ENCODE measurements around the gene BBS1. TPM values are rescaled to one million over a fixed set of nuclear protein-coding genes. Genes with fewer than 3 reads are reported as not detected.

BBS1 gene
- total RNA-seq, 1 donor from 2014 or later: 35.8 TPM

GRCh38 chr11:66510990-66511339, 530 bp downstream of the BBS1 start:
- H3K4me1 Mint-ChIP-seq (ENCODE audit: unreplicated experiment): peaks cover 8% of the 10 kb centered on the region
- peak overlapping the region; percentile 87 for H3K27ac Mint-ChIP-seq (ENCODE audit: unreplicated experiment)
- TF ChIP-seq, protein P1, sequence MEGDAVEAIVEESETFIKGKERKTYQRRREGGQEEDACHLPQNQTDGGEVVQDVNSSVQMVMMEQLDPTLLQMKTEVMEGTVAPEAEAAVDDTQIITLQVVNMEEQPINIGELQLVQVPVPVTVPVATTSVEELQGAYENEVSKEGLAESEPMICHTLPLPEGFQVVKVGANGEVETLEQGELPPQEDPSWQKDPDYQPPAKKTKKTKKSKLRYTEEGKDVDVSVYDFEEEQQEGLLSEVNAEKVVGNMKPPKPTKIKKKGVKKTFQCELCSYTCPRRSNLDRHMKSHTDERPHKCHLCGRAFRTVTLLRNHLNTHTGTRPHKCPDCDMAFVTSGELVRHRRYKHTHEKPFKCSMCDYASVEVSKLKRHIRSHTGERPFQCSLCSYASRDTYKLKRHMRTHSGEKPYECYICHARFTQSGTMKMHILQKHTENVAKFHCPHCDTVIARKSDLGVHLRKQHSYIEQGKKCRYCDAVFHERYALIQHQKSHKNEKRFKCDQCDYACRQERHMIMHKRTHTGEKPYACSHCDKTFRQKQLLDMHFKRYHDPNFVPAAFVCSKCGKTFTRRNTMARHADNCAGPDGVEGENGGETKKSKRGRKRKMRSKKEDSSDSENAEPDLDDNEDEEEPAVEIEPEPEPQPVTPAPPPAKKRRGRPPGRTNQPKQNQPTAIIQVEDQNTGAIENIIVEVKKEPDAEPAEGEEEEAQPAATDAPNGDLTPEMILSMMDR (IDR thresholded peaks at IDR 0.05; ENCODE audit: unreplicated experiment): no peak
- H3K9me3 Mint-ChIP-seq (ENCODE audit: unreplicated experiment): no peaks in the 10 kb centered on the region
- peak overlapping the region; percentile 98 for H3K4me3 Mint-ChIP-seq (ENCODE audit: unreplicated experiment)
- no peak for DNase-seq (ENCODE audit: low spot score)
- peaks cover 8% of the 10 kb centered on the region for H3K36me3 Mint-ChIP-seq (ENCODE audit: low read depth, unreplicated experiment)
- peaks cover 5% of the 10 kb centered on the region for H3K27me3 Mint-ChIP-seq (ENCODE audit: unreplicated experiment)

GRCh38 chr11:66523611-66524010, 13.2 kb downstream of the BBS1 start:
- no peak overlapping the region for H3K4me3 Mint-ChIP-seq (ENCODE audit: unreplicated experiment)
- DNase-seq (ENCODE audit: low spot score): no peak
- peaks cover 1% of the 10 kb centered on the region for H3K27me3 Mint-ChIP-seq (ENCODE audit: unreplicated experiment)
- H3K27ac Mint-ChIP-seq (ENCODE audit: unreplicated experiment): no peak overlapping the region
- H3K9me3 Mint-ChIP-seq (ENCODE audit: unreplicated experiment): no peaks in the 10 kb centered on the region
- TF ChIP-seq, protein P1 (IDR thresholded peaks at IDR 0.05; ENCODE audit: unreplicated experiment): no peak
- H3K36me3 Mint-ChIP-seq (ENCODE audit: low read depth, unreplicated experiment): peaks cover 25% of the 10 kb centered on the region
- H3K4me1 Mint-ChIP-seq (ENCODE audit: unreplicated experiment): no peaks in the 10 kb centered on the region

DNA sequence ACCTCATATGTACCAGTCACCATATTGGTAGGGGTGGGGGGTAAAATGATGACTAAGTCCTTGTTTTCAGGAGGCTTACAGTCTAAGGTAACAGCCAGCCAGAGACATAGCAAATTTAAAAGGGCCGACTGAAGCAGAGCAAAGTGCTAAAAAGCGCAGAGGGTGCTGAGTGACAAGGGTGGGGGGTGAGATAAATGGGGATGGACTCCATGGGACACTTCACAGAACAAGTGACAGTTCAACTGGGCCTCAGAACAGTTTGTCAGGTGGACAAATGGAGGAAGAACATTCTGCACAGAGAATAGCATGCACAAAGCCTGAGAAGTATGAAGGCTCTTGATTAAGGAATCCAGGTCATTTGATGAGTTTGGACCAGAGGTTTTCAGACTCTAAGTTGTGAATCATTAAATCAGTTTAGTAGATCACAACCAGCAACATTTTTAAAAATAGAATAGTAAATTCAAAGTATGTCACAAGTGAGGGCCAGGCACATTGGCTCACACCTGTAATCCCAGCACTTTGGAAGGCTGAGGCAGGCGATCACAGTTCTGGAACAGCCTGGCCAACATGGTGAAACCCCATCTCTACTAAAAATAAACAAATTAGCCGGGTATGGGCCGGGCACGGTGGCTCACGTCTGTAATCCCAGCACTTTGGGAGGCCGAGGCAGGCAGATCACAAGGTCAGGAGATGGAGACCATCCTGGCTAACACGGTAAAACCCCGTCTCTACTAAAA, 14.0 kb downstream of the BBS1 start:
- peaks cover 30% of the 10 kb centered on the region for H3K36me3 Mint-ChIP-seq (ENCODE audit: low read depth, unreplicated experiment)
- TF ChIP-seq, protein P1 (IDR thresholded peaks at IDR 0.05; ENCODE audit: unreplicated experiment): no peak

DNA sequence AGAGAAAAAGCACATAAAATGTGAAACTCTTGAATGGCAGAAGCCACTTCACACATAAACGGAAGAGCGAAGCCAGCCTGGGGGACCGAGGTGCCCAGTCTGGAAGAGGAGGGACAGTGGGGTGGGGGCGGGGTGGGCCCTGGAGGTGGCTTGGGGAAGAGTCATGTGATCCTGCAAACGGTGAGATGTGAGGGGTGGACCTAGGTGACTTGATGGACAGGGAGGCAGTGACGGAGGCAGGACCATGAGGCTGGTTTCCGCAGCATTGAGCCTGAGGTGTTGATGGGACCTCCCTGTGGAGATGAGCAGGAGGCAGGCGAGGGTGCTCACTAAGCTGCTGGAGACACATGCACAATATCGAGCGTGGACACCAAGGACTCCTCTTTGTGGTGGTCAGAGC, 18.6 kb downstream of the BBS1 start:
- Mint-ChIP-seq H3K4me1 (ENCODE audit: unreplicated experiment) (no peaks in the 10 kb centered on the region), H3K27me3 (ENCODE audit: unreplicated experiment) (peaks cover 4% of the 10 kb centered on the region), H3K4me3 (ENCODE audit: unreplicated experiment) (peak overlapping the region; percentile 76), H3K9me3 (ENCODE audit: unreplicated experiment) (no peaks in the 10 kb centered on the region), H3K36me3 (ENCODE audit: low read depth, unreplicated experiment) (peaks cover 22% of the 10 kb centered on the region), H3K27ac (ENCODE audit: unreplicated experiment) (no peak overlapping the region)
- no peak for DNase-seq (ENCODE audit: low spot score)
- TF ChIP-seq, protein P1 (IDR thresholded peaks at IDR 0.05; ENCODE audit: unreplicated experiment): no peak

More for the DNA sequence above, 14.0 kb downstream of the BBS1 start:
- no peak overlapping the region for H3K27ac Mint-ChIP-seq (ENCODE audit: unreplicated experiment)
- H3K27me3 Mint-ChIP-seq (ENCODE audit: unreplicated experiment): peaks cover 1% of the 10 kb centered on the region
- no peaks in the 10 kb centered on the region for H3K9me3 Mint-ChIP-seq (ENCODE audit: unreplicated experiment)
- no peak for DNase-seq (ENCODE audit: low spot score)
- H3K4me3 Mint-ChIP-seq (ENCODE audit: unreplicated experiment): no peak overlapping the region
- no peaks in the 10 kb centered on the region for H3K4me1 Mint-ChIP-seq (ENCODE audit: unreplicated experiment)

GRCh38 chr11:66529655-66530054, 19.2 kb downstream of the BBS1 start:
- Mint-ChIP-seq H3K9me3 (ENCODE audit: unreplicated experiment) (no peaks in the 10 kb centered on the region), H3K4me1 (ENCODE audit: unreplicated experiment) (no peaks in the 10 kb centered on the region)

More at GRCh38 chr11:66529655-66530054, 19.2 kb downstream of the BBS1 start:
- H3K27me3 Mint-ChIP-seq (ENCODE audit: unreplicated experiment): peaks cover 4% of the 10 kb centered on the region
- DNase-seq (ENCODE audit: low spot score): no peak
- H3K36me3 Mint-ChIP-seq (ENCODE audit: low read depth, unreplicated experiment): peaks cover 18% of the 10 kb centered on the region
- no peak overlapping the region for H3K27ac Mint-ChIP-seq (ENCODE audit: unreplicated experiment)
- no peak overlapping the region for H3K4me3 Mint-ChIP-seq (ENCODE audit: unreplicated experiment)
- TF ChIP-seq, protein P1 (IDR thresholded peaks at IDR 0.05; ENCODE audit: unreplicated experiment): no peak
